ENCODE data around the gene STAT4.

STAT4 gene

GRCh38 chr2:191144217-191144616 lies 6.6 kb downstream of the STAT4 start:
- no peak for DNase-seq

DNA sequence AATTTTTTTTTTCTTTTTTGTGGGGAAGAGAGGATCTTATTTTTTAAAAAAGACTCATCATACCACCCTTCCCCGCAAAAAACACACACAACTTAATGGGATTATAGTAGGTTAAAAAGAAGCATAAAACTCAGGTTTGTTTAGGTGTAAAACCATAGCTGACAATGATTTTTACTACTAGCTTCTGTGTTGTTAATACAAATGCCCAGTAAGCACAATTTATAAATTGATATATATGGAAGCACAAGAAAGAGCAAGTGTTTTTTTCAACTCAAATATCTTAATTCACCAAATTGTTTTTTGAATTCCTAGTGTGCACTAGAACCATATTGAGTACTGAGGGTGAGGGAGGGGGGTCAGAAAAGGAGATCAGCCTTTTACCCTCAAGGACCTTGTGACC lies 7.0 kb downstream of the STAT4 start:
- DNase-seq: no peak

DNA sequence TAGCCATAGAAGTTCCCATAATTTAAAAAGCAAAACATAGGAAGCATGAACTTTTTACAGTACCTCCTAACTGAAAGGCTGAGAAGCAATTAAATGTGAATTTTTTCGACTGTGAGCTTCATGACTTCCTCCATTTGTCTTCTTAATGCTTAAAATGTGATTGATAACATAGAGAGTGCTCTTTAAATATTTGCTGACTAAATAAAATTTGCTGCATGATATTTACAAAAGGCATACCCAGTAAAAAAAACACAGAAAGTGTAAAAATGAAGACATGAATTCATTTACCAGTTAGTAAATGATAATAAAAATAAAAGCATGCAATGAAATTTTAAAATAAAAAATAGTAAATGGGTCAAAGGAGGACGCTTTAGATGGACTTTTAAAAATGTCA lies 21.9 kb downstream of the STAT4 start:
- no peak for DNase-seq

- no peak for DNase-seq
Observed at GRCh38 chr2:191128172-191128910, 22.5 kb downstream of the STAT4 start.

GRCh38 chr2:191127235-191127634 lies 23.6 kb downstream of the STAT4 start:
- no peak for DNase-seq

GRCh38 chr2:191126386-191127085 lies 24.3 kb downstream of the STAT4 start:
- DNase-seq: no peak

DNA sequence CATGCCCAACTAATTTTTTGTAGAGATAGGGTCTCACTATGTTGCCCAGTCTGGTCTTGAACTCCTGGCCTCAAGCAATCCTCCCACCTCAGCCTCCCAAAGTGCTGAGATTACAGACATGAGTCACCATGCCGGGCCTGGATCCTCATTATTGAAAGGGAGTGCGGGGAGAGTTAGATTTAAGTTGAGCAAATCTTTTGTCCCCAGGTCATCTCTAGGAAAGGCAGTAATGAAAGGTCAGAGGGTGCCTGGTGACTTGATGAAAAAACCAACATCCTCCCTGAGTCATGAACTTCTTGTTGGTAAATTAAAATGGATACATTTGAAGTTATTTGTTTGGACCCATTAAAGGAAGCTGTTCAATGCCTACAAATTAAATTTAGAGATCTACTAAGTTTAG lies 25.1 kb downstream of the STAT4 start:
- DNase-seq: no peak

DNA sequence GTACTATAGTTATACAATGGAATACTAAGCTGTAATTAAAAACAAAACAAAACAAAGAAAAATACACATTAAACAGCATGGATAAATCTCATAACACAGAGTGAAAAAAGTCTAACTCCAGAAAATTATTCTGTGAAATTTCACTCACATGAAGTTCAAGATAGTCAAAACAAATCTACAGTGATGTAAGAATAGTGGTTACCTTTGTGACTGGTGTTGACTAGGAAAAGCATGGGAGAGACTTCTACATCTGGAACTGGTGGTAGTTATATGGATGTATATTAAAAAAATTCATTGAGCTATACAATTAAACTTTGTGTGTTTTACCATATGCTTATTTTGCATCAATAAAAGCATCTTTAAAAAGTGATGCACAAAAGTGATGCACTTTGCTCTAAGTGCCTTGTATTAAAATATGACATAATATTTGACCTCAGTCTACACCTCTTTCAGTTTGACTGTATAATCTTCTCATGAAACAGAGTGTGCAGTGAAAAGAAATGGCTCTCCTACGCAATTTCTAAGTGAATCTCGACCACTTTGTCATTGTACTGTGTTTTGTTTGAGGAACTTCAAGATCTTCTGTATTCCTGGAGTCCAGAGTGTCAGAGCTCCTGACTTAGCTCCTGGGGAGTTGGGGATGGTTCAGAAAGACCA lies 28.0 kb downstream of the STAT4 start:
- no peak for DNase-seq

DNA sequence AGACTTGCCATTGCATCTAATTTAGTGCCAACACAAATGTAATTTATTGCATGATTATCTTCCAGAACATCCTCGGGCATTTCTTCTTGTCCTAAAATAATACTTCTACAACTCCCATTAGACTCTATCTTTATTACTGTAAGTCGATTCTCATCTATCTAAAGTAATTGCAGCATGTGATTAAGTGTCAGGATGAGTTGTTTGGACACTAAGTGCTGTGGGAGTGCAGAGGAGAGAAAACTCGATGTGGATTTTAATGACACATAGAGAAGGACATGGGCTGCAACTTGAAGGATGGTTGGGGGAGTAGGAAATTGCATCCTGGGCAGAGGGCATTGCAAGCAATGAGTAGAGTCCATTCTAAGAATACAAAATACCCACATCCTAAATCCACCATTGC lies 33.5 kb downstream of the STAT4 start:
- DNase-seq: no peak

GRCh38 chr2:191115804-191116203 lies 35.0 kb downstream of the STAT4 start:
- DNase-seq: no peak

DNA sequence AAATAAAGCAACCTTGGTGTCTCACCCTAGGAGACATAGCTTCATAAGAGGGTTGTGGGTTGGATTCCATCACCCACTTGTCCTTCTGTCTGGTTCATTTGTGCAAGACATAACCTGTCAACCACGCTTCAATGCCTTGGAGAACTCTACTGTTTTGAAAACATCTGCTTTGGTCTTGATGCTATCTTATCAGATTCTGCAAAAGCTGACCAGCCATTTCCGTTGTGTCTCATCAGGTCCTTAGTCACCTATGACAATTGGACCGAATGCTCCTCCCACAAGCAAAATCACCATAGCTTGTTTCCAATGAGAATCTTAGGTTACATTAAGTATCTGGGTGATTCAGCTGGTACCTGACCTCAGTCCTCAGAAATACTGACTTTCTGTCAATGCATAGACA lies 35.4 kb downstream of the STAT4 start:
- DNase-seq: no peak

GRCh38 chr2:191114403-191114886 lies 36.3 kb downstream of the STAT4 start:
- no peak for DNase-seq

GRCh38 chr2:191113761-191114160 lies 37.0 kb downstream of the STAT4 start:
- DNase-seq: no peak

DNA sequence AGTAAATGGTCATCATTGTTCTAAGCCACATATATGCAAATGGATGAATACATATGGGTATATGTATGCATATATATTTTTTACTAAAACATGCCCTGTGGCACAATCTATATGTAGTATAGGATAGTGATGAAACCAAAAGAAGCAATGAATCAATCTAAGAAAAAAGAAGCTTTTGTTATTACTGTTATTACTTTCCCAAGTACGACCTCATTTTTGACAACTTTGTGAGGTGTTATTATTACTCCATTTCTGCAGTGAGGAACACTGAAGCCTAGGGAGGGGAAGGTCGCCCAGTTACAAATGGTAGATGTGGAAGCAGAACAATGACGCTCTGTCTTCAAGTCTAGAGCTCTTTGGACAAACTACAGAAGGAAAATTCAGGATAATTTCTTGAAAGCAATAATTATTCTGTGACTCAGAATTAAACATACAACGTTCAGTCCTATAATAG lies 38.3 kb downstream of the STAT4 start:
- no peak for DNase-seq

- no peak for DNase-seq
Observed at GRCh38 chr2:191109888-191110287, 40.9 kb downstream of the STAT4 start.

- DNase-seq: no peak
Observed at GRCh38 chr2:191108331-191108730, 42.5 kb downstream of the STAT4 start.

DNA sequence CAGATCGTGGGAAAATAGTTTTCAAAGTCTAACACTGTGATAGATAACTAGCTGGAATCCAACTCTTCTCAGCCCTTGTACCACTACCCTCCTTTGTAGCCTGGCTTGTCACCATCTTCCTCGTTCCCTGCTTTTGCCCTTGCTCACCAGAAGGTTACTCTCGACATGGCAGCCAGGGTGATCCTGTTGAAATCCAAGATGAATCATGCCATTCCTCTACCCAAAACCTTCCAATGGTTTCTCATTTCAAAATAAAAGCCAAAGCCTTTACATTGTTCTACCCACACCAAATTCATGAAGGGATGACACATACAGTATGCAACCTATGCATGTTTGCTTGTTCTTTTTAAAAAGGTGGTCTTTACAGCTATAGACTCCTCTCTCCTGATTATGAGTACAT lies 45.7 kb downstream of the STAT4 start:
- DNase-seq: no peak

- DNase-seq: no peak
Observed at GRCh38 chr2:191103774-191104173, 47.0 kb downstream of the STAT4 start.

DNA sequence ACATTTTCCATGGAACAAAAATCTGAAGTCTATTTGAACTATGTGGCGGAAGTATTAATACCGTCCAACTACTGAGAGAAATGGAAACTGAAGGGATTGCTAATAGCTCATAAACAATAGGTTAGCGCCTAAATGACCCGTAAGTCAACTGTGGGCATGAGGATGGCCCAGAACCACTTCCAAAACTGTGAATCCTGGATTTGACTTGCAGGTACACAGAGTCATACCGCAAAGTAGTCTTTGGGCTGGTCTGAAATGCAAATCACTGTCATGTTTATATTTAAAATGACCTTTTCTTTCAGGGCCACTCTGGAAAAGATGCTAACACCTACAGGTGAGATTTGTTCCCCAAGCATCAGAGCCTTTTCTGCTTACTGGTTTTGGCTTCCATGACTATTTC lies 50.6 kb downstream of the STAT4 start:
- no peak for DNase-seq

DNA sequence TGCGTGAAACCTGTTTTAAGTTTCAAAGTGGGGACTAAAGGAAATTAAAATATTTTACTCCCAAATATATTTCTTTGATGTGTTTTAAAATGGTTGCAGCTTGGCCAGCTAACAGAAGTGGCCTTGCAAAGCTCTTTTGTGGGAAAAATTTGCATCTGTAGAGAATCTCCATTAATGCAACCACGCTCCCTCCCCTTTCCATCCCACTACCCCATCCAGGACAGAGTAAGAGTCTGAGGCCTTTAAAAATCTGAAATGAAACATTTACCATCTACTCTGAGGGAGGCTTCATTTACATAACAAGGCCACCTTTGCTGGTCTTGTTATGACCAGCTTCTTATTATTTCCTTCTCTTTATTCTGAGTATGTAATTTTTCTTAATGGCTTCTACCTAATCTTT lies 63.5 kb downstream of the STAT4 start:
- DNase-seq: no peak

DNA sequence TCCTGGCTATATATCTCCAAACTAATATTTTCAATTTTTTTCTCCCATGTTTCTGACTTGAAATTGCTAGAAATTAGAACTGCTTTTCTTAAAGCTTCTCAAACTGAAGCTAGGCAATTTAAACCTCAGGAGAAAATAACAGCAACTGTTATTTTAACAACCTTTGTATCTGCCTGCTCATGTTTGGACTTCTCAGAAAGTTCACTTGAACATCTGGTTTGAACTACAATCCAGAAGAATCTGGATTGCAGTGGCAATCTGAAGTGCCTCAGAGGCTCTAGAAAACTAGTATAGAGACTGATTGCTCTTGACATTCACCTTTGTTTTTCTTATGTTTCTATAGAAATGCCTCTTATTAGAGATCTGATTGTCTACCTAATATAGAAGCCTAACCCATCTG lies 64.1 kb downstream of the STAT4 start:
- DNase-seq: no peak

DNA sequence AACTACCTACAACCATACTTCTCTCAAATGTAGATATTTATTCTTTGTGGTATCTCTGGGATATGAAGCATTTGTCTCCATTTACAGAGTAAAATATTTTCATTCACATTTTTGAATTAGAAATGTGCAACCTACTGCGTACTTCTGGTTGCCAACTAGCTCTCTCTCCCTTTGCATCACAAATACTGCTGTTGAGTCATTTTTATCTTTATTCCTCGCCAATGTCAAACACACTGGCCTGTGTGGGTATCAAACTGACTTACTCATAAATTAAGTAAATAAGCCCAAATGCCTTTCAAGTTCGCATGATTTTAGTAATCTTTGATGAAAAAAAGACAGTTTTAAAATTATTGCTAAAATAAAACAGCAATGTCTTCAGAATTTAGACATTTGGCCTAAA lies 67.3 kb downstream of the STAT4 start:
- DNase-seq: no peak

DNA sequence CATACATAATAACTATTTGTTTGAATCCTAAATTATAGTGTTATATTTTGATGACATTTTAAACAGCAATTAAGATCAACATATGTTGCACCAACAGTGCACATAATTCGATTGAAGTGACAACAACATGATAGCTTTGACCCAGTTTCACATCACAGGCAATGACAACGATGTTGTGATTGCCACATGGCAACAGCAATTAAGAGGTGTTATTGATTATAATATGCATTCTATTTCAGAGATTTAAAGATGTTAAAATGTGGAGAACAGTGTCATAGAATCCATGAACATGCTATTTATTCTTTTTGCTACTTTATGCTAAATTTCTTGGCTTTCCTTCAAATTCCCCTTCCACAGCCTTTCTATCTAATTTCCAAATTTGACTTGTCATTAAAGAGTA lies 68.5 kb downstream of the STAT4 start:
- no peak for DNase-seq

Measured in NCI-H1105 (cell line).